K562 (cell line): ENCODE data around the gene EML3. TPM values are rescaled to one million over a fixed set of nuclear protein-coding genes. Genes with fewer than 3 reads are reported as not detected.

Source experiments
- ATF6 ChIP-seq: sonication (generic); formaldehyde crosslinking; IDR thresholded peaks from 2 replicates; pipeline ENCODE4 v1.4.0; 2020; ENCODE audit warnings: mild to moderate bottlenecking, missing genetic modification reagents
- CLOCK ChIP-seq: fragments of 250-450 bp; sonication (Bioruptor Pico); IDR thresholded peaks from 2 replicates; pipeline ENCODE4 v1.4.0; 2020; ENCODE audit warnings: mild to moderate bottlenecking, moderate library complexity, borderline replicate concordance
- ESRRB ChIP-seq: fragments of 250-450 bp; sonication (Bioruptor Pico); IDR thresholded peaks from 2 replicates; pipeline ENCODE4 v1.5.0; 2020; ENCODE audit warnings: mild to moderate bottlenecking, moderate library complexity, borderline replicate concordance
- GATA2 ChIP-seq: sonication (generic); formaldehyde crosslinking; IDR thresholded peaks from 2 replicates; pipeline ENCODE4 v1.4.0; 2020; ENCODE audit warnings: mild to moderate bottlenecking, missing genetic modification reagents
- GTF2E2 ChIP-seq: fragments of 200-800 bp; sonication (Bioruptor generic); IDR thresholded peaks from 2 replicates; pipeline ENCODE4 v1.6.1; 2016; ENCODE audit warnings: missing genetic modification characterization, missing compliant biosample characterization
- HDAC6 ChIP-seq: IDR thresholded peaks from 2 replicates; pipeline ENCODE4 v1.6.1; 2012; ENCODE audit warnings: low read depth, mild to moderate bottlenecking, control low read depth, inconsistent platforms, low read length, moderate library complexity
- HLTF ChIP-seq: fragments of 450-650 bp; IDR thresholded peaks from 2 replicates; pipeline ENCODE4 v1.6.1; 2016
- LEF1 ChIP-seq: fragments of 450-650 bp; IDR thresholded peaks from 2 replicates; pipeline ENCODE4 v1.6.1; 2016; ENCODE audit warnings: mild to moderate bottlenecking
- MXI1 ChIP-seq: IDR thresholded peaks from 2 replicates; pipeline ENCODE4 v1.6.1; 2011; ENCODE audit warnings: low read depth, mild to moderate bottlenecking, improper control_type of control experiment, low read length
- OTX1 ChIP-seq: fragments of 450-650 bp; formaldehyde crosslinking; IDR thresholded peaks from 2 replicates; pipeline ENCODE4 v1.4.0; 2022; ENCODE audit warnings: mild to moderate bottlenecking
- PCBP1 ChIP-seq: fragments of 200-400 bp; formaldehyde crosslinking; IDR thresholded peaks from 2 replicates; pipeline ENCODE4 v1.6.1; 2018; ENCODE audit warnings: mild to moderate bottlenecking, low read depth, low read length; ENCODE audit not compliant: poor library complexity, severe bottlenecking
- RB1 ChIP-seq: fragments of 450-650 bp; IDR thresholded peaks from 2 replicates; pipeline ENCODE4 v1.6.1; 2017; ENCODE audit warnings: low read depth, mild to moderate bottlenecking
- RBM15 ChIP-seq: fragments of 200-400 bp; formaldehyde crosslinking; IDR thresholded peaks from 2 replicates; pipeline ENCODE4 v1.6.1; 2018; ENCODE audit warnings: mild to moderate bottlenecking, low read length, moderate library complexity; ENCODE audit not compliant: insufficient read depth
- SIN3A ChIP-seq, 2 experiments: fragments of 150-350 bp in 1 of 2; IDR thresholded peaks; 2 replicates each; pipeline ENCODE4 v1.6.1; 2011 to 2016; ENCODE audit warnings: borderline replicate concordance in 2 of 2, low read depth in 2 of 2, low read length in 2 of 2, mild to moderate bottlenecking in 2 of 2, moderate library complexity in 2 of 2; ENCODE audit not compliant: control insufficient read depth in 1 of 2
- UBTF ChIP-seq, 2 experiments: IDR thresholded peaks; 2 replicates each; pipeline ENCODE4 v1.6.1; 2012; ENCODE audit warnings: improper control_type of control experiment in 2 of 2, low read depth in 2 of 2, low read length in 2 of 2, borderline replicate concordance in 1 of 2
- XRCC3 ChIP-seq: fragments of 450-650 bp; IDR thresholded peaks from 2 replicates; pipeline ENCODE4 v1.6.1; 2017; ENCODE audit warnings: mild to moderate bottlenecking, moderate library complexity
- ZBTB5 ChIP-seq: fragments of 450-650 bp; IDR thresholded peaks from 2 replicates; pipeline ENCODE4 v1.6.1; 2017; ENCODE audit warnings: antibody characterized with exemption
- ZNF431 ChIP-seq: sonication (generic); formaldehyde crosslinking; IDR thresholded peaks from 2 replicates; pipeline ENCODE4 v1.8.0; 2022; ENCODE audit warnings: mild to moderate bottlenecking, missing genetic modification reagents
- ZNF551 ChIP-seq: fragments of 250-450 bp; sonication (Bioruptor Pico); IDR thresholded peaks from 2 replicates; pipeline ENCODE4 v1.5.0; 2021; ENCODE audit warnings: mild to moderate bottlenecking, moderate library complexity
- ZNF764 ChIP-seq: fragments of 250-450 bp; sonication (Bioruptor Pico); IDR thresholded peaks from 2 replicates; pipeline ENCODE4 v1.4.0; 2020; ENCODE audit warnings: low read depth, mild to moderate bottlenecking, moderate library complexity
- polyA plus RNA-seq, 8 experiments: library from polyadenylated mRNA; depleted of rRNA in 4 of 8; stranded (reverse) in 5 of 8; unstranded in 3 of 8; fragments of >200 nt; fragmentation: Nextera tagmentation in 2 of 8; fragmentation: Illumina TruSeq in 1 of 8; extraction: Ambion mirVana in 2 of 8; extraction: Trizol in 1 of 8; gene quantifications; 2 replicates each; pipeline versions ENCODE4 v1.2.1 to v1.2.3, GENCODE V29; 2011 to 2014; ENCODE audit warnings: inconsistent platforms in 1 of 8, missing spikeins in 1 of 8
- total RNA-seq, 7 experiments: library from RNA; depleted of rRNA in 6 of 7; stranded (reverse); fragments of >200 nt in 6 of 7; fragmentation: Illumina TruSeq in 2 of 7; extraction: Trizol in 2 of 7; gene quantifications; 2 replicates each; pipeline versions ENCODE4 v1.2.1 to v1.2.3, GENCODE V29; 2011 to 2021; ENCODE audit warnings: low replicate concordance in 1 of 7

Gene EML3
- total and polyA plus RNA-seq, 9 of the 15 experiments (the other 6 are each of a cell fraction or from before 2014, with no cell fraction given): 0.32 to 90.5 (median 26.4) TPM

- TF ChIP-seq CLOCK (CRISPR knock-in tag) (no peak), RBM15 (no peak), ZBTB5 (no peak), ATF6 (no peak), GTF2E2 (tag) (no peak), HDAC6 (no peak), LEF1 (no peak), MXI1 (no peak), XRCC3 (no peak), OTX1 (CRISPR knock-in tag) (0 out of 2 replicates have a peak, but pooled peaks have one; percentile 16), ZNF431 (CRISPR knock-in tag) (no peak), ESRRB (CRISPR knock-in tag) (no peak), ZNF551 (no peak), SIN3A (IDR thresholded peaks at IDR 0.05; ENCODE audit: borderline replicate concordance in 2 of 2, control insufficient read depth in 1 of 2, low read depth in 2 of 2, low read length in 2 of 2) (0 out of 4 replicates have a peak, but pooled peaks of 1 of the 2 experiments have one; percentile 37), PCBP1 (no peak), GATA2 (CRISPR knock-in tag) (no peak), RB1 (peak; percentile 23; the same call in 1 of the 2 replicates), HLTF (no peak), ZNF764 (CRISPR knock-in tag) (no peak), UBTF (IDR thresholded peaks at IDR 0.05; ENCODE audit: borderline replicate concordance in 1 of 2, low read depth in 2 of 2, low read length in 2 of 2) (no peak)
Measured at GRCh38 chr11:62560566-62561103, 51.9 kb downstream of the EML3 start (continued).
